Left lung (tissue), 10 donors: ENCODE measurements around the gene KDR. TPM values are rescaled to one million over a fixed set of nuclear protein-coding genes. Genes with fewer than 3 reads are reported as not detected.

Source experiments
- ATAC-seq: fragments of 200-7000 bp; cut with Tn5 transposase; one replicate; pipeline ENCODE4 v1.9.1; 2020; ENCODE audit warnings: moderate library complexity
- DNase-seq, 4 donors: peaks; one replicate each; pipeline ENCODE4 v3.0.0-alpha.2; 2013 to 2020
- H3K27ac ChIP-seq, 2 donors: fragments of 200-600 bp; sonication (generic) in 1 of 2; one replicate each; pipeline versions ENCODE4 v1.5.0 to v1.8.0; 2020 to 2021
- H3K27me3 ChIP-seq, 2 donors: fragments of 200-600 bp; sonication (generic) in 1 of 2; one replicate each; pipeline versions ENCODE4 v1.5.0 to v1.8.0; 2020 to 2021
- H3K36me3 ChIP-seq, 2 donors: fragments of 200-600 bp; sonication (generic) in 1 of 2; one replicate each; pipeline versions ENCODE4 v1.5.0 to v1.8.0; 2020 to 2021
- H3K4me1 ChIP-seq, 2 donors: fragments of 200-600 bp; one replicate each; pipeline ENCODE4 v1.8.0; 2021
- H3K4me3 ChIP-seq, 2 donors: fragments of 200-600 bp; sonication (generic) in 1 of 2; one replicate each; pipeline versions ENCODE4 v1.5.0 to v1.8.0; 2020 to 2021; ENCODE audit warnings: mild to moderate bottlenecking in 1 of 2
- H3K9me3 ChIP-seq, 2 donors: fragments of 200-600 bp; sonication (generic) in 1 of 2; one replicate each; pipeline versions ENCODE4 v1.5.0 to v1.8.0; 2020 to 2021
- intact Hi-C, 2 donors: fragments of 100-400 bp; cut with DNase I; formaldehyde crosslinking; loops; one replicate each; pipeline versions ENCODE4 v1.11.2 to v1.14.2; 2022
- polyA plus RNA-seq, 6 donors: library from polyadenylated mRNA; unstranded; fragments of 120-200 nt; gene quantifications; one replicate each; pipeline ENCODE4 v1.2.1, GENCODE V29; 2013; ENCODE audit not compliant: insufficient read length in 6 of 6
- total RNA-seq, 2 donors: library from RNA; stranded (reverse); fragmentation: NEBNext Ultra II Directional; extraction: Animal tissue kit (Norgen Biotek cat#: 25700); gene quantifications; one replicate each; pipeline ENCODE4 v1.2.1, GENCODE V29; 2021
- TF ChIP-seq, protein P1 (sequence below), 2 donors: fragments of 200-600 bp; sonication (generic) in 1 of 2; IDR thresholded peaks; one replicate each; pipeline versions ENCODE4 v1.5.0 to v1.8.0; 2021; ENCODE audit warnings: antibody characterized with exemption in 2 of 2
- donor health status: DM: no; HTN: yes; CAD: no.
- donor health status: DM: no; HTN: no; CAD: no.

The KDR gene
- total and polyA plus RNA-seq, 8 donors = 27.1 to 124 (median 104) TPM

DNA sequence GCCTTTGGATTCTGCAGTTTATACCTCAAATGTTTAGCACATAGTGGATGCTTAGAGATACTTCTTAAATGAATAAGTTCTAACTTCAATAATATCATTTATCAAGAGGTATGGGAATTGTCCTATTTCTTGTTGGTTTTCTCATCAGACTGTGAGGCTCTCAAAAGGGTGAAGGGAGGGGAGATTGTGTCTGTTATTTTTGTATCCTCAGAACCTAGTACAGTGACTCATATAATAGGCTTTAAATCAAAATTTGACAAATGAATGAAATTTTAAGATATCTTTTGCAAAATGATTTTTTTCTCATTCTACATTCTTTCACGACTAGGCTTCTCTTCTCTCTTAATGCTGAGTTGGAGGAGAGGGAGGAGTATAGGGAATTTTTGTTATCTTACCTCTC lies 89.5 kb downstream of the KDR start:
- ATAC-seq (no peak), DNase-seq (no peak)
- TF ChIP-seq, protein P1, sequence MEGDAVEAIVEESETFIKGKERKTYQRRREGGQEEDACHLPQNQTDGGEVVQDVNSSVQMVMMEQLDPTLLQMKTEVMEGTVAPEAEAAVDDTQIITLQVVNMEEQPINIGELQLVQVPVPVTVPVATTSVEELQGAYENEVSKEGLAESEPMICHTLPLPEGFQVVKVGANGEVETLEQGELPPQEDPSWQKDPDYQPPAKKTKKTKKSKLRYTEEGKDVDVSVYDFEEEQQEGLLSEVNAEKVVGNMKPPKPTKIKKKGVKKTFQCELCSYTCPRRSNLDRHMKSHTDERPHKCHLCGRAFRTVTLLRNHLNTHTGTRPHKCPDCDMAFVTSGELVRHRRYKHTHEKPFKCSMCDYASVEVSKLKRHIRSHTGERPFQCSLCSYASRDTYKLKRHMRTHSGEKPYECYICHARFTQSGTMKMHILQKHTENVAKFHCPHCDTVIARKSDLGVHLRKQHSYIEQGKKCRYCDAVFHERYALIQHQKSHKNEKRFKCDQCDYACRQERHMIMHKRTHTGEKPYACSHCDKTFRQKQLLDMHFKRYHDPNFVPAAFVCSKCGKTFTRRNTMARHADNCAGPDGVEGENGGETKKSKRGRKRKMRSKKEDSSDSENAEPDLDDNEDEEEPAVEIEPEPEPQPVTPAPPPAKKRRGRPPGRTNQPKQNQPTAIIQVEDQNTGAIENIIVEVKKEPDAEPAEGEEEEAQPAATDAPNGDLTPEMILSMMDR (IDR thresholded peaks at IDR 0.05) = no peak

DNA sequence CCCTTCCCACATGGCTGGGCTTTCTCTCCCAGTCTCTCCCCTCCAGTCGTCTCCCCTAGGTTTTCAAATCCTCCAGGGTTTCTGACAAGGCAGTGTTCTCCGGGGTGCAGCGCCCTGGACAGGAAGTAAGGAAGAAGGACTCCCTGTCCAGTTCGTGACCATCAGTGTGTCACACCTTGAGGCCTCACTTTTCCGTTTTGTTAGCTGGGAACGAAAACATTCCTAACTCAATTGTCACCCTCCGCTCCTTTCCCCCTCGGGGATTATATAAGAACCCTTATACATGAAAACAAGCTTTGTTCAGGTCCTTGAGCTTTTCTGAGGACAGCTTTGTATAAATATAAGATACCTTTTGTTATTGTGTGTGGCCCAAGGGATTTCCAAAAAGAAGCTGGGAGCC lies 92.1 kb downstream of the KDR start:
- DNase-seq (peak in 1 of 4 donors; percentile 36), ATAC-seq (peak; percentile 11)
- intact Hi-C loops = no loop called here
- peaks cover 4 to 5% of the 10 kb centered on the region in 2 donors for H3K4me1 ChIP-seq
- no peaks in the 10 kb centered on the region for H3K27me3 ChIP-seq
- H3K27ac ChIP-seq = no peak overlapping the region
- H3K36me3 ChIP-seq = no peaks in the 10 kb centered on the region
- no peaks in the 10 kb centered on the region for H3K9me3 ChIP-seq
- TF ChIP-seq, protein P1 (IDR thresholded peaks at IDR 0.05) = no peak
- no peak overlapping the region for H3K4me3 ChIP-seq

More for the DNA sequence above, 89.5 kb downstream of the KDR start:
- peaks cover 11% of the 10 kb centered on the region in 2 donors for H3K4me1 ChIP-seq
- no peaks in the 10 kb centered on the region for H3K36me3 ChIP-seq
- H3K27me3 ChIP-seq = no peaks in the 10 kb centered on the region
- intact Hi-C loops = no loop called here
- H3K9me3 ChIP-seq = peaks cover 0 to 1% of the 10 kb centered on the region in 2 donors
- no peak overlapping the region for H3K4me3 ChIP-seq
- no peak overlapping the region for H3K27ac ChIP-seq

GRCh38 chr4:55032788-55033187 lies 92.6 kb downstream of the KDR start:
- intact Hi-C loops = no loop called here
- H3K4me3 ChIP-seq = no peak overlapping the region
- H3K36me3 ChIP-seq = no peaks in the 10 kb centered on the region
- no peaks in the 10 kb centered on the region for H3K9me3 ChIP-seq
- DNase-seq = no peak
- no peaks in the 10 kb centered on the region for H3K4me1 ChIP-seq
- peak; percentile 53 for ATAC-seq
- H3K27ac ChIP-seq = no peak overlapping the region
- TF ChIP-seq, protein P1 (IDR thresholded peaks at IDR 0.05) = no peak
- no peaks in the 10 kb centered on the region for H3K27me3 ChIP-seq

GRCh38 chr4:55032179-55032578 lies 93.2 kb downstream of the KDR start:
- Histone ChIP-seq H3K4me3 (no peak overlapping the region), H3K4me1 (no peaks in the 10 kb centered on the region), H3K27me3 (no peaks in the 10 kb centered on the region), H3K27ac (no peak overlapping the region), H3K36me3 (no peaks in the 10 kb centered on the region), H3K9me3 (no peaks in the 10 kb centered on the region)
- intact Hi-C loops = no loop called here
- ATAC-seq (no peak), DNase-seq (no peak)
- TF ChIP-seq, protein P1 (IDR thresholded peaks at IDR 0.05) = no peak

DNA sequence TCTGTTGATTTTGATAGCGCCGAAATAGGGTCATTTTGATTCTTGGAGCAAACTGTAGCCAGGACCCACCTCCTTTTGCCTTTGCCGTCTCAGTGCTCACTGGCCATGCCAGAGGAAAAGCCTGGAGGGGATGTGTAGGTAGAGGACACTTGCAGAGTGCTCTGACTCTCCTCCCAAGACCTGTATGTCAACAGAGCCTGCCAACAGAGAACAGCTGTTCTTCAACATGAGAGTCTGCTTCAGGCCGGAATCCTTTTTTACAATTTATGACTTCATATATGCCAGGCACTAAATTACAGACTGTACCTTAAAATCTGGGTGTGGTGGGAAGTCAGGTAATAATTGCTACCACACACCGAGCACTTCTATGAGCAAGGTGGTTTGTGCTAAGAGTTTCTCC lies 94.2 kb downstream of the KDR start:
- H3K36me3 ChIP-seq = no peaks in the 10 kb centered on the region
- DNase-seq (no peak), ATAC-seq (no peak)
- H3K9me3 ChIP-seq = no peaks in the 10 kb centered on the region
- no peaks in the 10 kb centered on the region for H3K4me1 ChIP-seq
- no peak overlapping the region for H3K4me3 ChIP-seq
- TF ChIP-seq, protein P1 (IDR thresholded peaks at IDR 0.05) = no peak
- H3K27ac ChIP-seq = no peak overlapping the region
- intact Hi-C loops = no loop called here
- no peaks in the 10 kb centered on the region for H3K27me3 ChIP-seq
